OCI-LY3 (cell line): Measurements from ENCODE around the gene FZR1.

Source experiments
- H2AFZ ChIP-seq: fragments of 200-600, 300-600 bp; shearing (Covaris generic); 2 replicates; pipeline ENCODE4 v1.6.0; 2014; ENCODE audit warnings: antibody characterized with exemption, low read depth, low read length
- H3K27ac ChIP-seq: fragments of 200-600, 300-600 bp; sonication (generic); 2 replicates; pipeline ENCODE4 v1.5.1; 2014; ENCODE audit warnings: mild to moderate bottlenecking, low read length, moderate library complexity, mixed read lengths
- H3K27me3 ChIP-seq: fragments of 200-600, 300-600 bp; sonication (generic); 2 replicates; pipeline ENCODE4 v1.6.1; 2014; ENCODE audit warnings: low read depth, low read length, mixed read lengths
- H3K36me3 ChIP-seq: fragments of 200-600, 300-600 bp; sonication (generic); replicated peaks from 2 replicates; pipeline ENCODE3; 2014; ENCODE audit warnings: low read depth, low read length, mixed read lengths
- H3K4me1 ChIP-seq: fragments of 300-600, 200-600 bp; sonication (generic); 2 replicates; pipeline ENCODE4 v1.6.1; 2014; ENCODE audit warnings: low read length, mixed read lengths
- H3K4me2 ChIP-seq: fragments of 200-600, 300-600 bp; sonication (generic); 2 replicates; pipeline ENCODE4 v1.6.1; 2014; ENCODE audit warnings: low read length, mixed read lengths
- H3K4me3 ChIP-seq: fragments of 300-600, 200-600 bp; sonication (generic); 2 replicates; pipeline ENCODE4 v1.5.1; 2014; ENCODE audit warnings: antibody characterized with exemption, mild to moderate bottlenecking, low read length, moderate library complexity
- H3K79me2 ChIP-seq: fragments of 300-600, 200-600 bp; shearing (Covaris generic); 2 replicates; pipeline ENCODE4 v1.6.1; 2014; ENCODE audit warnings: mild to moderate bottlenecking, low read length, mixed read lengths
- H3K9ac ChIP-seq: fragments of 300-600, 200-600 bp; shearing (Covaris generic); 2 replicates; pipeline ENCODE4 v1.6.0; 2014; ENCODE audit warnings: mild to moderate bottlenecking, low read length, moderate library complexity
- H3K9me3 ChIP-seq: fragments of 200-600, 300-600 bp; shearing (Covaris generic); 2 replicates; pipeline ENCODE4 v1.6.1; 2014; ENCODE audit warnings: low read length, mixed read lengths; ENCODE audit not compliant: insufficient read depth
- H4K20me1 ChIP-seq: fragments of 200-600, 300-600 bp; sonication (generic); 2 replicates; pipeline ENCODE4 v1.6.1; 2016; ENCODE audit warnings: low read length, mixed read lengths; ENCODE audit not compliant: insufficient read depth
- CTCF ChIP-seq: fragments of 200-600, 300-600 bp; sonication (generic); IDR thresholded peaks from 2 replicates; pipeline ENCODE4 v1.5.1; 2014; ENCODE audit warnings: antibody characterized with exemption, low read length, low read depth
- EZH2phosphoT487 ChIP-seq: fragments of 200-600 bp; shearing (Covaris generic); IDR thresholded peaks from 2 replicates; pipeline ENCODE4 v1.6.1; 2018; ENCODE audit warnings: antibody characterized with exemption, mixed run types, low read depth

The FZR1 gene

DNA sequence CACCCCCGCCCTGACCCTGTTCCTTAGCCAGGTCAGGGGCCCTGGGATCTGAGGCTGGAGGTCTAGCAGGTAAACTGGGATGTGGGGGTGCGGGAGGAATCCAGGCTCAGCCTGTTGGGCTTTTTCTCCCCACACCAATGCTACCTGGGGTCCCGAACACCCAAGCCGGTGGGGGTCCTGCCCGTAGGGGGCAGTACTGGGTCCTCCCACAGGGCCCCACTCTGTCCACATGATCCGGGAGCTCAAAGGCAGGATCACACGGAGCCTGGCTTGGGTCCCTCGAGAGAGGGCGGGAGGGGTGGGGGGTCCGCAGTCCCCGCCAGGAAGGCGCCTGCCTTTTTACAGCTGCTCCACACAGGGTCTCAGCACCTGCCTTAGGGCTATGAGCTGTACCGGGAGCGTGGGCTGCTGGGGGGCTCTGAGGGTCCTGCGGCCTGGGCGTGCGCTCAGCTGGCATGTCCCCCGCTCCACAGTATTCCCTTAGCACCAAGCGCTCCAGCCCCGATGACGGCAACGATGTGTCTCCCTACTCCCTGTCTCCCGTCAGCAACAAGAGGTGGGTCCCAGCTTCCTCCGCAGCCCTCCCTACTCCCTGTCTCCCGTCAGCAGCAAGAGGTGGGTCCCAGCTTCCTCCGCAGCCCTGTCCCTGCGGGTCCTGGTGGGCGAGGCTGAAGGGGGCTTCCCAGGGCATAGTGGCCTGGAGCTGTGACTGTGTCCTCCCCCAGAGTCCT, 20.6 kb downstream of the FZR1 start:
- H4K20me1 ChIP-seq = peaks cover 20% of the 10 kb centered on the region
- H3K79me2 ChIP-seq = peaks cover 8% of the 10 kb centered on the region
- no peak overlapping the region for H3K4me3 ChIP-seq
- H3K27me3 ChIP-seq = no peaks in the 10 kb centered on the region
- H3K9ac ChIP-seq = no peak overlapping the region
- H3K27ac ChIP-seq = no peak overlapping the region
- no peak overlapping the region for H2AFZ ChIP-seq
- TF ChIP-seq EZH2phosphoT487 (no peak), CTCF (peak; percentile 35)
- no peaks in the 10 kb centered on the region for H3K4me1 ChIP-seq
- H3K9me3 ChIP-seq = no peaks in the 10 kb centered on the region
- H3K4me2 ChIP-seq = no peak overlapping the region
- H3K36me3 ChIP-seq = peaks cover 54% of the 10 kb centered on the region

DNA sequence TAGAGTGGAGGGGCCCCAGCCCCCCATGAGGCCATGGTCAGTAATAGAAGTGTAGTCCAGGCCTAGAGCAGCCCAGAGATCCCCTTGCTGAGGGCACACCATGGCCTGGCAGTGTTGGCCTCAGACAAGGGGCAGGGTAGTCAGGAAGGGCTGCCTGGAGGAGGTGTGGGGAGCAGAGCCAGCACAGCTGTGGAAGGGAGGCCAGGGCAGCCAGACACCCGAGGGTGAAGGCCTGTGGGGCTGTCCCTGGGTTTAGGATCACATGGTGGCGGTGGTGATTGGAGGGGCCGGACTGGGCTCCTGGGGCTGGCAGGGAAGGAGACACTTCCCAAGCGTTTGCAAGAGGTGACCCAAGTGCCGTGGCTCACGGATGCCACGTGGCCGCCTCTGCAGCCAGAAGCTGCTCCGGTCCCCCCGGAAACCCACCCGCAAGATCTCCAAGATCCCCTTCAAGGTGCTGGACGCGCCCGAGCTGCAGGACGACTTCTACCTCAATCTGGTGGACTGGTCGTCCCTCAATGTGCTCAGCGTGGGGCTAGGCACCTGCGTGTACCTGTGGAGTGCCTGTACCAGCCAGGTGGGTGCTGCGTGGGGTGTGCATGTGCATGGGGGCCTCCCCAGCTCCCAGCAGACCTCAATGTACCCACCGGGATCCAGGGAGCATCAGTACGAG, 21.3 kb downstream of the FZR1 start:
- no peak overlapping the region for H2AFZ ChIP-seq

DNA sequence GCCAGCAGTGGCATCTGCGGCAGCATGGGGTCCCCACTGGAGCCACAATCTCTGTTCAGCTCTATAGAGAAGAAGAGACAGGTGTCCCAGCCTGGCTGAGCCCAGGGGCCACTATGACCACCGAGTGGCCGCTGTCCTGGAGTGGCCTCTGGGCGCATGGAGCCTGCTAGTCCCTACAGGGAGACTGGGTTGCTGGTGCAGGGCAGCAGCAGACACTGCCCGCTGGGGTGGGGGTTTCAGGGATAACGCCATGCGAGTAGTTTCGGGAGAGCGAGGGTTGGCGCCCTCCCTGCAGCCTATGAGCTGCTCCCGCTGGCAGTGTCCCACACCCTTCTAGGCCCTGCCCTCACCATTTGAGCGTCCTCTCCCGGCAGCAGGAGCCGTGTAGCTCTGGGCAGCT, 22.0 kb downstream of the FZR1 start:
- H3K36me3 ChIP-seq = peaks cover 46% of the 10 kb centered on the region

More for the DNA sequence above, 21.3 kb downstream of the FZR1 start:
- Histone ChIP-seq H4K20me1 (peaks cover 15% of the 10 kb centered on the region), H3K79me2 (peaks cover 2% of the 10 kb centered on the region; the same call in 1 of the 2 replicates), H3K36me3 (peaks cover 48% of the 10 kb centered on the region), H3K9me3 (no peaks in the 10 kb centered on the region), H3K27ac (no peak overlapping the region), H3K4me3 (no peak overlapping the region), H3K9ac (no peak overlapping the region), H3K4me2 (no peak overlapping the region), H3K27me3 (no peaks in the 10 kb centered on the region), H3K4me1 (no peaks in the 10 kb centered on the region)
- TF ChIP-seq EZH2phosphoT487 = no peak
- TF ChIP-seq CTCF = no peak

More for the DNA sequence above, 22.0 kb downstream of the FZR1 start:
- H3K9me3 ChIP-seq = no peaks in the 10 kb centered on the region
- peaks cover 14% of the 10 kb centered on the region for H4K20me1 ChIP-seq
- H3K27me3 ChIP-seq = no peaks in the 10 kb centered on the region
- no peaks in the 10 kb centered on the region for H3K4me1 ChIP-seq
- no peak overlapping the region for H3K4me3 ChIP-seq
- no peak overlapping the region for H3K9ac ChIP-seq
- TF ChIP-seq EZH2phosphoT487 (no peak), CTCF (no peak)
- H3K79me2 ChIP-seq = no peaks in the 10 kb centered on the region
- no peak overlapping the region for H3K27ac ChIP-seq
- no peak overlapping the region for H3K4me2 ChIP-seq
- no peak overlapping the region for H2AFZ ChIP-seq
